ENCODE data around the gene CBFA2T3. TPM values are rescaled to one million over a fixed set of nuclear protein-coding genes. Genes with fewer than 3 reads are reported as not detected.
"Not testable (repeated sequence)": the region's sequence is repeated elsewhere in the genome, so short reads cannot be mapped to it uniquely, and the experiment has no call there.

Gene CBFA2T3
- total RNA-seq, 1 donor from 2014 or later: 4.6 TPM

DNA sequence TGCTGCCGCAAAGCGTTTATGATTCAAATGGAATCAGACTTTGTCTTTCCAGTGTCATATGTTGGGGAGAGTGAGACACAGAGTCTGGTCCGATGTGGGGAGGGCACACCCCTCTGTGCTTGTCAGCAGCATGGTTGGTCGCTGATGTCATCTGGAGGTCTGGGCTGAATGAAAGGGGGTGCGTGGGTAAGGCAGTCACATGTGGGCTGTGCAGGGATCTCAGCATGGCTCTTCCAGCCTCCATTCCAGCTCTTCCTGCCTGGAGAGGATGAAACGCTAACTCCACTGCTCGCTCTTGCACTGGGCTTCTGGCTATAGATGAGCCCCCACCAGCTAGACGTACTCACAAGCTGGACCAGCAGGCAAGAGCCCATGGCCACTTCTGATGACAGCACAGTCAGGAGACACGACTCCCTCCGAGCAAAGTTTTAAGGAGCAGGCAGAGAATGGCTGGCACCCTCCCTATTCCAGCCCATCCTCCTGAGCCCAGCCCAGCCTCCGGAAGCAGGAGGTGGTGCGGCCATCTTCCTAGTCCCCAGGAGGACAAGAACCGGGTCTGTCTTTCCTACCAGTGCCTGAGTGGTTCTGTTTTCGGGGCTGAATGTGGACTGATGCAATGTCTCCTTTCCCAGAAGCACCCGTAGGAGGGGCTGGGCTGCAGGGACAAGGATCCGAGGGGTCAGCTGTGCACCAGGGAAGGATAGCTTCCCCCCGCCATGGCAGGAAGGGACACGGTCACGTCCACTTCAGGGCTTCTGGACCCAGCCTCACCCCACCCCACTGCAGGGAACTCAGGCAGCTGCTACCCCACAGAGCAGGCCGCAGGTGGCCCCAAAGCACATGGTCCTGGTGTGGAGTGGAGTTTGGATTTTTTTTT lies 41.5 kb upstream of the CBFA2T3 start:
- Mint-ChIP-seq H3K36me3 (ENCODE audit: low read depth) (no peaks in the 10 kb centered on the region), H3K27ac (ENCODE audit: unreplicated experiment) (no peak overlapping the region), H3K4me3 (no peak overlapping the region), H3K4me1 (no peaks in the 10 kb centered on the region), H3K27me3 (ENCODE audit: low read depth) (peaks cover 26% of the 10 kb centered on the region), H3K9me3 (no peaks in the 10 kb centered on the region)
- TF ChIP-seq, protein P1, sequence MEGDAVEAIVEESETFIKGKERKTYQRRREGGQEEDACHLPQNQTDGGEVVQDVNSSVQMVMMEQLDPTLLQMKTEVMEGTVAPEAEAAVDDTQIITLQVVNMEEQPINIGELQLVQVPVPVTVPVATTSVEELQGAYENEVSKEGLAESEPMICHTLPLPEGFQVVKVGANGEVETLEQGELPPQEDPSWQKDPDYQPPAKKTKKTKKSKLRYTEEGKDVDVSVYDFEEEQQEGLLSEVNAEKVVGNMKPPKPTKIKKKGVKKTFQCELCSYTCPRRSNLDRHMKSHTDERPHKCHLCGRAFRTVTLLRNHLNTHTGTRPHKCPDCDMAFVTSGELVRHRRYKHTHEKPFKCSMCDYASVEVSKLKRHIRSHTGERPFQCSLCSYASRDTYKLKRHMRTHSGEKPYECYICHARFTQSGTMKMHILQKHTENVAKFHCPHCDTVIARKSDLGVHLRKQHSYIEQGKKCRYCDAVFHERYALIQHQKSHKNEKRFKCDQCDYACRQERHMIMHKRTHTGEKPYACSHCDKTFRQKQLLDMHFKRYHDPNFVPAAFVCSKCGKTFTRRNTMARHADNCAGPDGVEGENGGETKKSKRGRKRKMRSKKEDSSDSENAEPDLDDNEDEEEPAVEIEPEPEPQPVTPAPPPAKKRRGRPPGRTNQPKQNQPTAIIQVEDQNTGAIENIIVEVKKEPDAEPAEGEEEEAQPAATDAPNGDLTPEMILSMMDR (conservative IDR thresholded peaks at IDR 0.05): no peak
- DNase-seq (ENCODE audit: low read depth, low spot score): no peak

DNA sequence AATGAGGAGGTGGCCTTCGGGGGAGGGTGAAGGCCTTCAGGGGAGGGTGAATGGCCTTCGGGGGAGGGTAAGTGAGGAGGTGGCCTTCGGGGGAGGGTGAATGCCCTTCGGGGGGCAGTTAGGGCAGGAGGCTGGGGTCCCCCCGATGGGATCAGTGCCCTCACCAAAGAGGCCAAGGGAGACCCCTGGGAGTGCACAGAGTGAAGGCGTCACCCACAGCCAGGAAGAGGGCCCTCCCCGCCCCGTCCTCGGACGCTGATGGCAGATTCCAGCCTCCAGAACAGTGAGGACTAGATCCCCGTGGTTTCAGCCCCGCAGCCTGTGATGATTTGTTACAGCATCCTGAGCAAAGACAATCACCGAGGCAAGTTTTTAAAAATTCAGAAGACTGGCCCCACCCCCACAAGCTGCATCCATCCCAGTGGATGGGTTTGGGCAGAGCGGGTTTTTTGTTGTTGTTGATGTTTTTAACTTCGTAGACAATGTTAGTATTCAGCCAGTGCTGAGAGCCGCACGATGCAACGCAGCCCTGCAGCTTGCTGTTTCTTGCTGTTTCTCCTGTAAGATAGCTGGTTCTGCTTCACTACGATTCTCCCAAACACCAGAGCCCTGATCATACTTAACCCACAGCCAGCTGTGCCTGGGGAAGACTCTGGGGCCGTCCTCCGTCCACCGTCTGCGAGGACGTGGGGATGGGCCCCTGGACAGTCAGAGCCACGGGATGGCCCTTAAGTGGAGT lies 40.7 kb upstream of the CBFA2T3 start:
- Mint-ChIP-seq H3K27ac (ENCODE audit: unreplicated experiment) (no peak overlapping the region), H3K9me3 (no peaks in the 10 kb centered on the region), H3K4me3 (no peak overlapping the region), H3K27me3 (ENCODE audit: low read depth) (peaks cover 27% of the 10 kb centered on the region), H3K4me1 (no peaks in the 10 kb centered on the region), H3K36me3 (ENCODE audit: low read depth) (no peaks in the 10 kb centered on the region)
- DNase-seq (ENCODE audit: low read depth, low spot score): no peak
- TF ChIP-seq, protein P1 (conservative IDR thresholded peaks at IDR 0.05): no peak

DNA sequence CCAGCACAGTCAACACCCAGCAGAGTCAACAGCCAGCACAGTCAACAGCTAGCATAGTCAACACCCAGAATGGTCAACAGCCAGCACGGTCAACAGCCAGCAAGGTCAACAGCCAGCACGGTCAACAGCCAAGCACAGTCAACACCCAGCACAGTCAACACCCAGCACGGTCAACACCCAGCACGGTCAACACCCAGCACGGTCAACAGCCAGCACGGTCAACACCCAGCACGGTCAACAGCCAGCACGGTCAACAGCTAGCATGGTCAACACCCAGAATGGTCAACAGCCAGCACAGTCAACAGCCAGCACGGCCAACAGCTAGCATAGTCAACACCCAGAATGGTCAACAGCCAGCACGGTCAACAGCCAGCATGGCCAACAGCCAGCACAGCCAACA lies 39.6 kb upstream of the CBFA2T3 start:
- not testable (repeated sequence) for H3K36me3 Mint-ChIP-seq (ENCODE audit: low read depth); DNase-seq (ENCODE audit: low read depth, low spot score); H3K9me3 Mint-ChIP-seq; H3K27ac Mint-ChIP-seq (ENCODE audit: unreplicated experiment); H3K4me3 Mint-ChIP-seq; H3K4me1 Mint-ChIP-seq
- H3K27me3 Mint-ChIP-seq (ENCODE audit: low read depth): peaks cover 27% of the 10 kb centered on the region

DNA sequence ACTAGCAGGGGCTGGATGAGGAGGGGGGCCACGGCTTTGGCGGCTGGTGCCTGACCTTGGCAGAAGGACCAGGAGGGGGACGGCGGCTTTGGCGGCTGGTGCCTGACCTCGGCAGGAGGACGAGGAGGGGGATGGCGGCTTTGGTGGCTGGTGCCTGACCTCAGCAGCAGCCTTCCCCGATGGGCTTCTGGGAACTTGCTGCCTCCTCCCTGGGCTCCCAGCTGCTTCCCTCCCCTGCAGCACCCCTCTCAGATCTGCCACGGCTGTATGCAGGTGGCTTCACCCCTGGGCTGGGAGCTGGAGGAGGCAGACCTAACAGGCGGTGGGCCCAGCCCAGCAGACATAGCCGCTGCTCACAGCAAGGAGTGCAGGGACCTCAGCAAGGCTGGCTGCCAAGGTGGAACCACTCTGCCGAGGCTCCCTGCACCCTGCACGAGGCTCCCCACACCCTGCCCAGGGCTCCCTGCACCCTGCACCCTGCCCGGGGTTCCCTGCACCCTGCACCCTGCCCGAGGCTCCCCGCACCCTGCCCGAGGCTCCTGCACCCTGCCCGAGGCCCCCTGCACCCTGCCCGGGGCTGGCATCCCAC lies 38.4 kb upstream of the CBFA2T3 start:
- H3K4me1 Mint-ChIP-seq: no peaks in the 10 kb centered on the region
- no peak overlapping the region for H3K4me3 Mint-ChIP-seq
- peaks cover 23% of the 10 kb centered on the region for H3K27me3 Mint-ChIP-seq (ENCODE audit: low read depth)
- H3K27ac Mint-ChIP-seq (ENCODE audit: unreplicated experiment): no peak overlapping the region
- H3K9me3 Mint-ChIP-seq: no peaks in the 10 kb centered on the region
- DNase-seq (ENCODE audit: low read depth, low spot score): no peak
- TF ChIP-seq, protein P1 (conservative IDR thresholded peaks at IDR 0.05): no peak
- H3K36me3 Mint-ChIP-seq (ENCODE audit: low read depth): no peaks in the 10 kb centered on the region

DNA sequence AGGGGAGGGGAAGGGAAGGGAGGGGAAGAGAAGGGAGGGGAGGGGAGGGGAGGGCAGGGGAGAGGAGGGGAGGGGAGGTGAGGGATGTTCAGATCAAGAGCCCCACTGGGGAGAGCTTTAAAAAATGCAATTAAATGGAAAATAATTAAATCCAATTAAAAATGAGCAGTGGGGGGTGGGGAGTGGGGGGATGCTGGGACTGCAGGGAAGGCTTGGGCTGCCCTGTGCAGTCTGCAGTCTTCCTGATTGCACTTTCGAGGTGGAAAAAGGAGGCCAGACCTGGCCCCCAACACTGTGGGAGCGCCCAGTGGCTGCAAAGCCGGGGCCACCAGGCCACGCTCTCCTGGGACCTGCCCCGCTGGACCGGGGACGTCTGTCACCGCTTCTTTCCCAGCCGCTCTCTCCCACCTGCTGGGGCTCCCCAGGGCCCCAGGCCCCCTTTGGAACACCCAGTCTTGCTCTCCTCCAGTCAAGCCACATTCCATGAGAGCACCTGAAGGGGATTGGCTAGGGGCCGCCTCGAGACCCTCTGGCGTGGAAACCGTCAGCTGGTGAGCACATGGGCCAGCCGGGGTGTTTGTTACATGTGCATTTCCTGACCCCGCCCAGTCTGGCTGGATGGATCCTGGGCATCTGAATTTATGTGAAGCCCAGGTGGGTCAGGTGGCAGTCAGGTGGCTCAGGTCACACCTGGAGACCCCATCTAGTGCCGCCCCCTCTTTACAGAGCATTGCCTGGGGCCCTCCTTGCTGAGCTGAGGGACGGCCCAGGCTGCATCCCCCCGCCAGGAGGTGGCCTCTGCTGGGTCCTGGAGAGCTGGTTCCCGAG lies 37.6 kb upstream of the CBFA2T3 start:
- no peaks in the 10 kb centered on the region for H3K9me3 Mint-ChIP-seq
- H3K36me3 Mint-ChIP-seq (ENCODE audit: low read depth): no peaks in the 10 kb centered on the region
- H3K27ac Mint-ChIP-seq (ENCODE audit: unreplicated experiment): no peak overlapping the region
- H3K27me3 Mint-ChIP-seq (ENCODE audit: low read depth): peaks cover 24% of the 10 kb centered on the region
- TF ChIP-seq, protein P1 (conservative IDR thresholded peaks at IDR 0.05): no peak
- H3K4me1 Mint-ChIP-seq: no peaks in the 10 kb centered on the region
- DNase-seq (ENCODE audit: low read depth, low spot score): no peak
- H3K4me3 Mint-ChIP-seq: no peak overlapping the region

Measured in neural crest cell (in vitro differentiated cells).